WTC11 (cell line): Measurements from ENCODE around the gene KLHDC4. TPM values are rescaled to one million over a fixed set of nuclear protein-coding genes. Genes with fewer than 3 reads are reported as not detected.

Experiments
- ATAC-seq: fragments of 200-7000 bp; cut with Tn5 transposase; 2 replicates; pipeline ENCODE4 v1.10.0; 2021; ENCODE audit warnings: mild to moderate bottlenecking, moderate library complexity
- CTCF ChIA-PET: fragments of 300-600 bp; sonication (Branson Sonifier 250); formaldehyde crosslinking; loops from one replicate; lab custom pipeline; 2021; ENCODE audit warnings: antibody characterized with exemption; lab: Charles Lee
- POLR2A ChIA-PET: fragments of 350-600 bp; sonication (Branson Sonifier 250); formaldehyde crosslinking; loops from one replicate; lab custom pipeline; 2021; ENCODE audit warnings: antibody characterized with exemption; lab: Charles Lee
- DNase-seq: peaks from one replicate; pipeline ENCODE4 v3.0.0; 2021; ENCODE audit warnings: low spot score
- H3K27ac Mint-ChIP-seq: 2 replicates; pipeline ENCODE4 v1.8.0; 2021; ENCODE audit warnings: mixed read lengths
- H3K27me3 Mint-ChIP-seq: 2 replicates; pipeline ENCODE4 v1.8.0; 2021; ENCODE audit warnings: low read depth, mild to moderate bottlenecking, moderate library complexity, mixed read lengths
- H3K36me3 Mint-ChIP-seq: 2 replicates; pipeline ENCODE4 v1.8.0; 2021; ENCODE audit warnings: mixed read lengths
- H3K4me1 Mint-ChIP-seq: 2 replicates; pipeline ENCODE4 v1.8.0; 2022; ENCODE audit warnings: mixed read lengths
- H3K4me3 Mint-ChIP-seq: 2 replicates; pipeline ENCODE4 v1.8.0; 2021; ENCODE audit warnings: mild to moderate bottlenecking, moderate library complexity, mixed read lengths
- H3K9me3 Mint-ChIP-seq: 2 replicates; pipeline ENCODE4 v1.8.0; 2021; ENCODE audit warnings: mixed read lengths
- AFF4 ChIP-seq: sonication (generic); formaldehyde crosslinking; IDR thresholded peaks from 2 replicates; pipeline ENCODE4 v1.8.1; 2023; ENCODE audit warnings: mild to moderate bottlenecking, missing genetic modification reagents, borderline replicate concordance
- ARID4B ChIP-seq: sonication (generic); formaldehyde crosslinking; IDR thresholded peaks from 2 replicates; pipeline ENCODE4 v1.8.0; 2023; ENCODE audit warnings: missing genetic modification reagents, mild to moderate bottlenecking, borderline replicate concordance
- EMX1 ChIP-seq: fragments of 250-450 bp; sonication (Bioruptor Pico); IDR thresholded peaks from 2 replicates; pipeline ENCODE4 v1.8.0; 2021; ENCODE audit warnings: mild to moderate bottlenecking
- ETV6 ChIP-seq: sonication (generic); formaldehyde crosslinking; IDR thresholded peaks from 2 replicates; pipeline ENCODE4 v1.8.1; 2022; ENCODE audit warnings: mild to moderate bottlenecking, missing genetic modification reagents
- FOXJ3 ChIP-seq: sonication (generic); formaldehyde crosslinking; IDR thresholded peaks from 2 replicates; pipeline ENCODE4 v1.9.0; 2021; ENCODE audit warnings: missing genetic modification reagents, mild to moderate bottlenecking, borderline replicate concordance
- GABPB1 ChIP-seq: sonication (generic); formaldehyde crosslinking; IDR thresholded peaks from 2 replicates; pipeline ENCODE4 v1.8.1; 2023; ENCODE audit warnings: mild to moderate bottlenecking, missing genetic modification reagents
- NFE2L1 ChIP-seq: sonication (generic); formaldehyde crosslinking; IDR thresholded peaks from 2 replicates; pipeline ENCODE4 v1.8.1; 2023; ENCODE audit warnings: missing genetic modification reagents
- STAT6 ChIP-seq: sonication (generic); formaldehyde crosslinking; conservative IDR thresholded peaks from 2 replicates; pipeline ENCODE4 v1.8.1; 2023; ENCODE audit warnings: mild to moderate bottlenecking, low read depth, missing genetic modification reagents, moderate library complexity
- TEAD4 ChIP-seq: sonication (generic); formaldehyde crosslinking; IDR thresholded peaks from 2 replicates; pipeline ENCODE4 v1.8.0; 2022; ENCODE audit warnings: mild to moderate bottlenecking, missing genetic modification reagents
- ZNF219 ChIP-seq: sonication (generic); formaldehyde crosslinking; IDR thresholded peaks from 2 replicates; pipeline ENCODE4 v1.8.0; 2023; ENCODE audit warnings: missing genetic modification reagents, mild to moderate bottlenecking, borderline replicate concordance
- total RNA-seq: library from RNA; stranded (reverse); gene quantifications from 3 replicates; pipeline ENCODE4 v1.2.3, GENCODE V29; 2021

Gene KLHDC4
- total RNA-seq, 1 experiment from 2014 or later, result 63.6 TPM

GRCh38 chr16:87690911-87691685 lies 74.7 kb downstream of the KLHDC4 start:
- CTCF ChIA-PET, result interaction anchor here (2.7 kb wide), 1 partner anchor 12 kb away, joined by 13 read pairs; no protein-coding TSS in a partner anchor
- peaks cover 4% of the 10 kb centered on the region; the same call in 1 of the 2 replicates for H3K36me3 Mint-ChIP-seq
- ATAC-seq (no peak), DNase-seq (no peak)
- H3K27me3 Mint-ChIP-seq, result no peaks in the 10 kb centered on the region
- POLR2A ChIA-PET, result no interaction called here
- no peak overlapping the region for H3K4me3 Mint-ChIP-seq
- TF ChIP-seq ARID4B (CRISPR knock-in tag) (no peak), EMX1 (CRISPR knock-in tag) (no peak), ETV6 (no peak)
- TF ChIP-seq, all 79 proteins: peak for 0
- no peak overlapping the region for H3K27ac Mint-ChIP-seq
- H3K4me1 Mint-ChIP-seq, result no peaks in the 10 kb centered on the region
- no peaks in the 10 kb centered on the region for H3K9me3 Mint-ChIP-seq

- CTCF ChIA-PET, result interaction anchor here (0.6 kb wide), 1 partner anchor 87 kb away, joined by 4 read pairs; no protein-coding TSS in a partner anchor
- DNase-seq (no peak), ATAC-seq (no peak)
- no peak for TF ChIP-seq ZNF219 (CRISPR knock-in tag)
- TF ChIP-seq TEAD4 (CRISPR knock-in tag), result no peak
- no peak for TF ChIP-seq STAT6 (CRISPR knock-in tag)
- TF ChIP-seq FOXJ3 (CRISPR knock-in tag), result no peak
- no peak for TF ChIP-seq AFF4 (CRISPR knock-in tag)
- no peak for TF ChIP-seq NFE2L1 (CRISPR knock-in tag)
- TF ChIP-seq GABPB1 (CRISPR knock-in tag), result no peak
- Mint-ChIP-seq H3K4me1 (no peaks in the 10 kb centered on the region), H3K4me3 (no peak overlapping the region), H3K36me3 (no peaks in the 10 kb centered on the region; the same call in 1 of the 2 replicates), H3K27ac (no peak overlapping the region), H3K27me3 (no peaks in the 10 kb centered on the region), H3K9me3 (no peaks in the 10 kb centered on the region)
- POLR2A ChIA-PET, result no interaction called here
Measured at GRCh38 chr16:87689956-87690465, 75.8 kb downstream of the KLHDC4 start.
